Loucy (cell line): ENCODE results near the gene CDH15.

ENCODE experiments used
- H2AFZ ChIP-seq: fragments of 200-600 bp; sonication (generic); 2 replicates; pipeline ENCODE4 v1.6.0; 2016; ENCODE audit warnings: antibody characterized with exemption, mild to moderate bottlenecking, low read length, moderate library complexity
- H3F3A ChIP-seq: fragments of 200-600 bp; 2 replicates; pipeline ENCODE4 v1.6.0; 2016; ENCODE audit warnings: antibody characterized with exemption, low read depth, mild to moderate bottlenecking
- H3K27me3 ChIP-seq: fragments of 200-600 bp; sonication (generic); 2 replicates; pipeline ENCODE4 v1.6.1; 2014; ENCODE audit warnings: low read length, mild to moderate bottlenecking; ENCODE audit not compliant: insufficient read depth, poor library complexity, severe bottlenecking
- H3K36me3 ChIP-seq: fragments of 200-600 bp; sonication (generic); 2 replicates; pipeline ENCODE4 v1.6.1; 2016; ENCODE audit warnings: low read length; ENCODE audit not compliant: insufficient read depth
- H3K4me1 ChIP-seq: fragments of 200-600 bp; sonication (generic); 2 replicates; pipeline ENCODE4 v1.5.1; 2014; ENCODE audit warnings: low read length, mild to moderate bottlenecking; ENCODE audit not compliant: insufficient read depth, poor library complexity, severe bottlenecking
- H3K4me2 ChIP-seq: fragments of 200-600 bp; sonication (generic); 2 replicates; pipeline ENCODE4 v1.6.0; 2014; ENCODE audit warnings: antibody characterized with exemption, low read length, low read depth, mild to moderate bottlenecking; ENCODE audit not compliant: poor library complexity, severe bottlenecking
- H3K4me3 ChIP-seq: fragments of 200-600 bp; sonication (generic); 2 replicates; pipeline ENCODE4 v1.5.1; 2014; ENCODE audit warnings: low read length, mild to moderate bottlenecking, mixed read lengths; ENCODE audit not compliant: poor library complexity, severe bottlenecking
- H3K79me2 ChIP-seq: fragments of 200-600 bp; sonication (generic); 2 replicates; pipeline ENCODE4 v1.6.1; 2014; ENCODE audit warnings: low read length; ENCODE audit not compliant: insufficient read depth
- H3K9ac ChIP-seq: fragments of 200-600 bp; sonication (generic); 2 replicates; pipeline ENCODE4 v1.6.0; 2014; ENCODE audit warnings: mild to moderate bottlenecking, low read depth, low read length, moderate library complexity; ENCODE audit not compliant: poor library complexity, severe bottlenecking
- H3K9me2 ChIP-seq: fragments of 200-600 bp; sonication (generic); replicated peaks from 2 replicates; pipeline ENCODE4 v1.6.1; 2016; ENCODE audit warnings: low read depth, low read length, mixed read lengths
- H3K9me3 ChIP-seq: fragments of 200-600 bp; sonication (generic); 2 replicates; pipeline ENCODE4 v1.6.1; 2014; ENCODE audit warnings: mild to moderate bottlenecking, antibody characterized with exemption, low read length, low read depth; ENCODE audit not compliant: insufficient read depth
- H4K20me1 ChIP-seq: fragments of 200-600 bp; sonication (generic); 2 replicates; pipeline ENCODE4 v1.6.0; 2014; ENCODE audit warnings: antibody characterized with exemption, low read length, mild to moderate bottlenecking; ENCODE audit not compliant: insufficient read depth, poor library complexity, severe bottlenecking
- EZH2phosphoT487 ChIP-seq: fragments of 200-600 bp; IDR thresholded peaks from 2 replicates; pipeline ENCODE4 v1.6.1; 2018; ENCODE audit warnings: antibody characterized with exemption, mild to moderate bottlenecking, moderate library complexity, borderline replicate concordance
- TF ChIP-seq, protein P1 (sequence below): fragments of 200-600 bp; sonication (generic); conservative IDR thresholded peaks from 2 replicates; pipeline ENCODE4 v1.5.1; 2014; ENCODE audit warnings: mild to moderate bottlenecking, antibody characterized with exemption, low read length

The CDH15 gene

DNA sequence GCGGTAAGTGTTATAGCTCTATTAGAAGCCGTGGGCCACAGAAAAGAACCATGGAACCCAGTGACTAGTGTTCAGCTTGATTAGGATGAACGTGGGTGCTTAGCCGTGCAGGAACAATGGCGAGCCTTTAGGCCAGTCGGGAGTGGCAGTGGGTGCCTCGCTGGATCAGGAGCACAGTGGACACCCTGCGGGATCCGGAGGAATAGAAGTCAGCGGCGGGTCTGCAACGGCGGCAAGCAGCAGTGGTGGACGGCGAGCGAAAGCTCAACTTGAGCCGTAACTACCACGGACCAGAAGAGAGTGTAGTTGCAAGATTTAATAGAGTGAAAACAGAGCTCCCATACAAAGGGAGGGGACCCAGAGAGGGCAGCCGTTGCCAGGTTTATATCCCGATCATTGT lies 37.3 kb upstream of the CDH15 start:
- no peaks in the 10 kb centered on the region for H3K9me3 ChIP-seq
- TF ChIP-seq, protein P1, sequence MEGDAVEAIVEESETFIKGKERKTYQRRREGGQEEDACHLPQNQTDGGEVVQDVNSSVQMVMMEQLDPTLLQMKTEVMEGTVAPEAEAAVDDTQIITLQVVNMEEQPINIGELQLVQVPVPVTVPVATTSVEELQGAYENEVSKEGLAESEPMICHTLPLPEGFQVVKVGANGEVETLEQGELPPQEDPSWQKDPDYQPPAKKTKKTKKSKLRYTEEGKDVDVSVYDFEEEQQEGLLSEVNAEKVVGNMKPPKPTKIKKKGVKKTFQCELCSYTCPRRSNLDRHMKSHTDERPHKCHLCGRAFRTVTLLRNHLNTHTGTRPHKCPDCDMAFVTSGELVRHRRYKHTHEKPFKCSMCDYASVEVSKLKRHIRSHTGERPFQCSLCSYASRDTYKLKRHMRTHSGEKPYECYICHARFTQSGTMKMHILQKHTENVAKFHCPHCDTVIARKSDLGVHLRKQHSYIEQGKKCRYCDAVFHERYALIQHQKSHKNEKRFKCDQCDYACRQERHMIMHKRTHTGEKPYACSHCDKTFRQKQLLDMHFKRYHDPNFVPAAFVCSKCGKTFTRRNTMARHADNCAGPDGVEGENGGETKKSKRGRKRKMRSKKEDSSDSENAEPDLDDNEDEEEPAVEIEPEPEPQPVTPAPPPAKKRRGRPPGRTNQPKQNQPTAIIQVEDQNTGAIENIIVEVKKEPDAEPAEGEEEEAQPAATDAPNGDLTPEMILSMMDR, result no peak
- no peak for TF ChIP-seq EZH2phosphoT487
- no peaks in the 10 kb centered on the region; the same call in 1 of the 2 replicates for H3K36me3 ChIP-seq
- no peak overlapping the region for H3K9ac ChIP-seq
- H3K27me3 ChIP-seq, result no peaks in the 10 kb centered on the region
- H3F3A ChIP-seq, result no peaks in the 10 kb centered on the region
- H4K20me1 ChIP-seq, result no peaks in the 10 kb centered on the region
- no peak overlapping the region for H3K4me3 ChIP-seq
- H3K4me2 ChIP-seq, result no peak overlapping the region
- H3K79me2 ChIP-seq, result no peaks in the 10 kb centered on the region
- H3K4me1 ChIP-seq, result no peaks in the 10 kb centered on the region
- H2AFZ ChIP-seq, result no peak overlapping the region
- H3K9me2 ChIP-seq, result no peaks in the 10 kb centered on the region

DNA sequence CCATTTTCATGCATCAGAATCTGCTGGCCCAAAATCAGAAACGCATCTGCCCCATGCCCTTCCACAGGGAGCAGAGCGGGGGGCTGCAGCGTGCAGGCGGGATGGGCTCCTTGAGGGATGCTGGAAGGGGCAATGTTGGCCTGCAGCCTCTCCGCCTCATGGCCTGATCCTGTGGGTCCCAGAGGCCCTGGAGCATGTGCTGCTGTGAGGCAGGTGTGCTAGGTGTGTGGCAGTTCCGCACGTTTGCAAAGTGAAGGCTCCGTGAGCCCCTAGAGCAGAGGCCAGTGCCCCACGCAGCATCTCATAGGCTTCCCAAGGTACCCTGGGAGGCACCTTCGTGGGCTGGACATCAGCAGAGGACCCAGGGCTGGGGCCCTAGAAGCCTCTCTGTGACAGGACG lies 36.4 kb upstream of the CDH15 start:
- Histone ChIP-seq H4K20me1 (no peaks in the 10 kb centered on the region), H3K4me1 (no peaks in the 10 kb centered on the region), H3F3A (no peaks in the 10 kb centered on the region), H3K79me2 (no peaks in the 10 kb centered on the region), H3K9me3 (no peaks in the 10 kb centered on the region), H3K9me2 (no peaks in the 10 kb centered on the region), H3K9ac (no peak overlapping the region), H2AFZ (no peak overlapping the region), H3K4me3 (no peak overlapping the region), H3K27me3 (no peaks in the 10 kb centered on the region), H3K36me3 (no peaks in the 10 kb centered on the region; the same call in 1 of the 2 replicates), H3K4me2 (no peak overlapping the region)
- no peak for TF ChIP-seq EZH2phosphoT487
- TF ChIP-seq, protein P1, result no peak

DNA sequence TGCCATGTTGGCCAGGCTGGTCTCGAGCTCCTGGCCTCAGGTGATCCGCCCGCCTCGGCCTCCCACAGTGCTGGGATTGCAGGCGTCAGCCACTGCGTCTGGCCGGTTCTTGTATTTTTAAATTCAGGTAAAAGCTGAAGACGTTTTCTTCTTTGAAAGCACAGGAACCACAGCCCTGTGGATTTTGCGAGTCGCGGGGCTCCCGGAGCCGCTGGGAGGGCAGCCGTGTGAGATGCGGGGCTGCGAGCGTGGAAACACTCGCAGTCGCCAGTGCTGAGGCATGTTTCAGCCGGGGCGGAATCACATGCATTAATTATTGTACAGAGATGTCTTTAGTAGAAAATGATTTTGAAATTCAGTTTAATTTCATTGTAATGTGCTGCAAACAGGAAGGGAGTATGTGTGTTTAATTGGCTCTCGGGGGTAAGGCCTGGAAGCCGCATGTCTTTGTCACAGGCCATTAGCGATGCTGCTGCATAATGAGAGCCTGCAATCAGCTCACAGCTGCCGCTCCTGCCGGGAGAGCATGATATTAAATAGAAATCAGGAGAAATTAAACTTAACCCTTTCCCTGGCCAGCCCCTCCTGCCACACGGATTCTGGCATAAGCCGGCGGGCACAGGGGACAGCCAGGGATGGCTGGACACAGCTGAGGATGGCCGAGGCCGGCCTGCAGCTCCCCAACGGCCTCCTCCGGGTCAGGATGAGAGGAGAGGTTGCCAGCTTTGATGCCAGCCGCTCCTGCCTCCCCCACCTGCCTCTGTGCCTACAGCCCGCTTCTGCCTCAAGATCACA lies 35.4 kb upstream of the CDH15 start:
- H3K4me1 ChIP-seq, result no peaks in the 10 kb centered on the region
- H3F3A ChIP-seq, result no peaks in the 10 kb centered on the region
- H3K36me3 ChIP-seq, result no peaks in the 10 kb centered on the region; the same call in 1 of the 2 replicates
- no peaks in the 10 kb centered on the region for H4K20me1 ChIP-seq
- no peaks in the 10 kb centered on the region for H3K27me3 ChIP-seq
- no peak overlapping the region for H3K9ac ChIP-seq
- H3K4me2 ChIP-seq, result no peak overlapping the region
- H2AFZ ChIP-seq, result no peak overlapping the region
- TF ChIP-seq, protein P1, result no peak
- TF ChIP-seq EZH2phosphoT487, result no peak
- H3K79me2 ChIP-seq, result no peaks in the 10 kb centered on the region
- H3K9me2 ChIP-seq, result no peaks in the 10 kb centered on the region
- no peak overlapping the region for H3K4me3 ChIP-seq
- H3K9me3 ChIP-seq, result no peaks in the 10 kb centered on the region
